GM18951 (cell line): ENCODE data around the gene EMD.
"Not testable (repeated sequence)": the region's sequence is repeated elsewhere in the genome, so short reads cannot be mapped to it uniquely, and the experiment has no call there.

ENCODE experiments used
- POLR2A ChIP-seq: IDR thresholded peaks from 4 replicates; pipeline ENCODE4 v1.6.1; 2011; ENCODE audit warnings: mild to moderate bottlenecking; ENCODE audit not compliant: insufficient read length, insufficient read depth; ENCODE audit errors: extremely low read depth
- in situ Hi-C: fragments of 300-500 bp; cut with MboI; formaldehyde crosslinking; loops from one replicate; pipeline ENCODE4 v1.12.0; 2022; ENCODE audit warnings: low sequenced_read_pairs, mixed read lengths, inconsistent platforms; ENCODE audit not compliant: unreplicated experiment

The EMD gene

GRCh38 chrX:154378799-154379568, at the start of gene EMD:
Gene EMD, plus strand, starts transcription at chrX:154379295. Its CDS starts 190 bp downstream, at chrX:154379485.
- in situ Hi-C loops, result no loop called here
- TF ChIP-seq POLR2A, result peak; percentile 68

GRCh38 chrX:154332561-154332960, 46.5 kb upstream of the EMD start:
- TF ChIP-seq POLR2A, result no peak
- in situ Hi-C loops, result loop anchor here (10.0 kb wide), 1 partner anchor 62 kb away; the partner anchor contains the start of gene RPL10

GRCh38 chrX:154333116-154333515, 46.0 kb upstream of the EMD start:
- no peak for TF ChIP-seq POLR2A
- in situ Hi-C loops, result loop anchor here (10.0 kb wide), 1 partner anchor 62 kb away; the partner anchor contains the start of gene RPL10

- in situ Hi-C loops, result loop anchor here (10.0 kb wide), 1 partner anchor 61 kb away; the partner anchor contains the start of gene RPL10
- TF ChIP-seq POLR2A, result no peak
These were observed 45.2 kb upstream of the EMD start for GRCh38 chrX:154333837-154334271.

- no peak for TF ChIP-seq POLR2A
- in situ Hi-C loops, result loop anchor here (10.0 kb wide), 1 partner anchor 60 kb away; the partner anchor contains the start of gene RPL10
These were observed 44.6 kb upstream of the EMD start for GRCh38 chrX:154334496-154334895.

GRCh38 chrX:154341399-154342298, 37.4 kb upstream of the EMD start:
- in situ Hi-C loops, result not testable (repeated sequence)

- in situ Hi-C loops, result not testable (repeated sequence)
These were observed 36.0 kb upstream of the EMD start for GRCh38 chrX:154343063-154343462.

- in situ Hi-C loops, result not testable (repeated sequence)
These were observed 35.5 kb upstream of the EMD start for GRCh38 chrX:154343620-154344019.

- in situ Hi-C loops, result no loop called here
- TF ChIP-seq POLR2A, result no peak
These were observed 31.0 kb upstream of the EMD start for GRCh38 chrX:154348114-154348531.

- TF ChIP-seq POLR2A, result peak; percentile 19
- in situ Hi-C loops, result no loop called here
These were observed 30.3 kb upstream of the EMD start for GRCh38 chrX:154348646-154349358.

- peak; percentile 14 for TF ChIP-seq POLR2A
- in situ Hi-C loops, result no loop called here
These were observed 29.6 kb upstream of the EMD start for GRCh38 chrX:154349359-154349935.

GRCh38 chrX:154349979-154350378, 29.1 kb upstream of the EMD start:
- no peak for TF ChIP-seq POLR2A
- in situ Hi-C loops, result no loop called here

GRCh38 chrX:154350429-154351182, 28.5 kb upstream of the EMD start:
- TF ChIP-seq POLR2A, result no peak
- in situ Hi-C loops, result no loop called here
